NCI-H1417 treated with DMSO at 0.1 percent for 48 hours (cell line): ENCODE results near the gene FBXO48.

Source experiments
- DNase-seq: peaks from one replicate; lab custom pipeline; 2025; lab: John Stamatoyannopoulos, UW

Gene FBXO48

DNA sequence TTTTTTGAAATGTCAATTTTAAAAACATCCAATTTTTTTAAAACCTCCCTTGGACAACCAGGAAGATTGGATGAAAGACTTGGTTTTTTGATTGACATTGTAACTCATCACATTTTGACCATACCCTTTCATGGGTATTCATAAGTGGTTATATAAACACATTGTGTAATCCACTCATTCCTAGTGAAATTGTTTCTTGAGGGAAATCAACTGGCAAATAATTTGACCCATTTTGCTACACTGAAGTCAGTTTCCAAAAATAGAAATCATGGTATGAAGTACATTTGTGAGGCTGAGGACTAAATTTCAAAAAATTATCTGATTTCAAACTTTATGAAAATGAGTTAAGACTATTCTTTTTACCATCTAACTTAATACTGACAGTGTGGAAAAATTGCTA lies 31.5 kb downstream of the FBXO48 start:
- DNase-seq = no peak

DNA sequence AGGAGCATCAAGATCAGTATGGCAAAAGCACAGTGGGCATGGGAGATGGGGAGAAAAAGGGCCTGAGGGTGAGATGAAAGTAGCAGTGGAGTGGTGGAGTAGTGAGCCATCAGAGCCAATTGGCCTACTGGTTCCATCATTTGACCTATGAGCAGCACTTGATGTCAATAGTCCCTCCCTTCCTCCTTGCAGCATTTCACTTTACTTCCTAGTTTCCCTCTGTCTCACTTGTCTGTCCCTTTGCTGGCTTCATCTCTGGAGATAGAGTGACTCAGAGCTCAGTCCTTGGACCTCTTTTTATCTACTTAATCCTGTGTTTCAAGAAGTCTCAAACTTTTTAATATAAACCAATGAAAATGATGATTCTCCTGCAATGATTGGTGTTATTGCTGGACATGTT lies 32.1 kb downstream of the FBXO48 start:
- no peak for DNase-seq

DNA sequence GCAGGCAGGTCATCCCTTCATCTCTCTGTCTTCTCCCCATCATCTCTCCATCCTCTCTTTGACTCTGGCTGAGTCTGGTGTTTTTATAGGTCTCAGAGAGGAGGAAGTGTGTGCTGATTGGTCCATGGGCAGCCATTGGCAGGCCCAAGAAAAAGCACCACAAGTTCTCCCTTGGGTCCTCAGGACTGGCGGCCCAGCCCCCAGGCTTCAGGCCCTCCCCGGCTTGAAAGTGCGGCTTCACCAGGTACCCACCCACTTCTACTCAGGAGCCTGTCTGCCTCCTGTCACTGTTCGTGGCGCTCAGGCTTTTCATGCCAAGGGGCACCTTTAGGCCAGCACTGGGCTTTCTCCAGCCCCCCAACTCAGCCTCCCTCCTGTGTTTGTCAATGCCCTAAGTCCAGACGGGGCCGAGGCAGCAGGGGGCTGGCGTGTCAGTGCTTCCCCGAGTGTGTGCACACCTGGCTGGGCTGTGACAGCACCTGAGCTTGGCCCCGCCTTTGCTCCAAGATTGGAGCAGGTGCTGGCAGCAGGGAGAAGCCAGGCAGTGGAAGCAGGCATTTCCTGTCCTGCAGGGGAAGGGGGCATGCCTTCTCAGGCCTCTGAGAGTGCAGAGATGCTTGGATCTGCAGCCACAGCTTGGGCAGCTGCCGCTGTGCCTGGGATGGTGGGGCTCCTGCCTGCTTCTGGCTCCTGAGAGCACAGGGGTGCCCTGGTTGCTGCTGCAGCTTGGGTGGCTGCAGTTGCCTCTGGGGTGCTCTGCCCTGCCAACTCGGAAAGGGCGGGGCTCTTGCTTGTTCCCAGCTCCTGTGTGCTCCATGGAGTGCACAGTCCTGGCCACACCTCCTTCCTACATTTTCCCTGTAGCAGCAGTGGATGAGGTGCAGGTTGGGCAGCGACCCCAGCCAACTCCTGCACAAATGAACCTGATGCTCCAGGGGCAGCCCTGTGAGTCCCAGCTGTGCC lies 34.1 kb downstream of the FBXO48 start:
- no peak for DNase-seq

DNA sequence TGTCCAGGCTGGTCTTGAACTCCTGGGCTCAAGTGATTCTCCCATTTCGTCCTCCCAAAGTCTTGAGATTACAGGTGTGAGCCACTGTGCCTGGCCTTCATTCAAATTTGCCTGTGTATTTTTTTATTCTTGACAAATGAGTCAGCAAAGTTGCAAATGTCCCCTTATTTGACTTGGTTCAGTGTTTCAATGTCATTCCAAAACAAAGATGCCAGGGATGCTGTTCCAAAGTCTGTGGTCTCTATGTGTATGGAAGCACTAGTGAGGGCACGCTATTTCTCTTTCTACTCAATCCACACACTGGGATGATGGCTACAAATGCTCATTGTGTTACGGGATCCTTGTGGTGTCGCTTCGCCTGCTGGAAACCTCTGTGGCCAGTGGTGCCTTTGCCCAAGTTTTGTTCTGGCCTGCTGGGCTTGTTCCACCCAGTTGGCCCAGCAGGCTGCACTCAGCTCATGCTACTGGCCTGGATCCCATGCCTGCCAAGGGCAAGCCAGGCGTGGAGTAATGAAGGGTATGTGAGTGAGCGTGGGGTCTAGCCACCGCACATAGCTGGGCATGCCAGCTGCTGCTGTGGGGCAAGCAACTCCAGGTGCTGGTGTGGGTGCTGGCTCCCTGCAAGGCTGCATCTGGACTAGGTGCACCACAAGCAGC lies 35.6 kb downstream of the FBXO48 start:
- no peak for DNase-seq

DNA sequence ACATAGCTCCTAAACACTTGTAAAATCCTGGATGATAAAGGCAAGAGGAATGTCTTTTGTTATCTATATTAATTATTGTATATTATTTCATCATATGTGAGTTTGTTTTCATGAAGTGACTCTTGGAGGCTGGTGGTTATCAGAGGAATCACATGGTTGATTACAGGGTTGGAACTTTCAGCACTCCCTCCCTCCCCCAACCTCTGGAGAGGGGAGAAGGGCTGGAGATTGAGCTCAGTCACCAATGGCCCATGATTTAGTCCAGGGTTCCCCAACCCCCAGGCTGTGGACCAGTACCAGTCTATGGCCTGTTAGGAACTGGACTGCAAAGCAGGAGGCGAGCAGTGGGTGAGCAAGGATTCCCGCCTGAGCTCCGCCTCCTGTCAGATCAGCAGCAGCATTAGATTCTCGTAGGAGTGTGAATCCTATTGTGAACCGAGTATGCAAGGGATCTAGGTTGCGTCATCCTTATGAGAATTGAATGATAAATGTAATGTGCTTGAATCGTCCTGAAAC lies 37.7 kb downstream of the FBXO48 start:
- DNase-seq = no peak

DNA sequence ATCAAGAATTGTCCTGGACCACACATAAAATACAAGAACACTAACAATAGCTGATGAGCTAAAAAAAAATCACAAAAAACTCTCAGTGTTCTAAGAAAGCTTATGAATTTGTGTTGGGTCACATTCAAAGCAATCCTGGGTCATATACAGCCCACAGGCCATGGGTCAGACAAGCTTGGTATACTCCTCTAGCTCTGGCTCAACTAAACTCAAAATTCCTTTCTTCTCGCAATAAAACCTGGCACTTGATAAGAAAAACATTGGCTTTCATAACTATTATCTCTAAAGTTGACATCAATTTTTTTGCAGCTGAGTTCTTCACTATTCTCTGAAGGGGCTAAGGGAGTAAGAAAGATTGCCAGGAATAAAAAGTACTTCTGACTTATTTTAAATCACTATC lies 38.3 kb downstream of the FBXO48 start:
- no peak for DNase-seq

DNA sequence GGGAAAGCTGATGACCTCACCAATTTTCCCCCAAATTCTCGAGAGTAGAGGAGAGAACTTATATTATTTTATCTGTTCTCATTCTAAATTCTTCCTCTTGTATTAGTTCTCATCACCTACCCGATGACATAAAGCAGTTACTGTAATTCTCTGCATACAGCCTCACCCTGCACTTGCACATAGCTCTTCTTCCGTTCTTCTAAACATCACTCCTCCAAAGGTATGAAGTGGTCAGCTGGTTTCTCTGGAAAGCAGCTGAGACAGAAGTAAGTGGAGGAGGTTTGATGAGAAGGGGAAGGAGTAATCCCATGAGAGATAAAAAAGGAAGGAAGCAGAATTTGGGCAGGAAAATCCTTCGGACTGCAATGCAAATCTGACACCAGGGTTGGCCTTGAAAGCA lies 39.0 kb downstream of the FBXO48 start:
- no peak for DNase-seq

DNA sequence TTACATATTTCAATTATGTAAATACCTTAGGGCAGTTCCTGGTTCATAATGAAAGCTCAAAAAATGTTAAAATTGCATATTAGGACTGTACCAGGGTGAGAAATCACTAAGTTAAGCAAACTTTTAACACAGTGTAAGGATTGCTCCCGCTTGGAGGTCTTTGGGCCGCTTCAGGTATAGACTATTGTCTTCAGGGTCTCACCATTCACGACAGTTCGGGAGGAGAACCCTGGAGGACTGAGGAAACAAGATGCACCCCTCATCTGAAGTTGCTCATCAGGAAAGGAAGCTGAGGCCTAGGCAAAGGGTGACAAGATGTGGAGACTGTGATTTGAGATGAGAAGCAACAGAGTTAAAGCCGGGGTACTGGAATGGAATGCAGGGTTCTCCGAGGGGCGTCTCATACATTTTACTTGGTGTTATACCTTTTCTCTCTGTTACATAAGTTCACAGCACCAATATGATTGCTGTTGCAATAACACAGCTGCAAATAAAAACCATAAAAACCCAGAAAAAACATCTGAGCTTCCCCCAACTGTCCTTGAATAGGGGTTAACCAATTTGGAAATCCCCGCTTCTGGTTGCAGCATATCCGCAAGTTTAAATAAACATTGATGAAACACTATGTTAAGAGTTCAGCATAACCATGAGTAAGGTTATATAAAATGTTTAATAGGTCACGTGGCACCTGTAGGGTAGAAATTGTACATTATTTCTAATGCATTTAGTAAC lies 40.1 kb downstream of the FBXO48 start:
- DNase-seq = no peak

DNA sequence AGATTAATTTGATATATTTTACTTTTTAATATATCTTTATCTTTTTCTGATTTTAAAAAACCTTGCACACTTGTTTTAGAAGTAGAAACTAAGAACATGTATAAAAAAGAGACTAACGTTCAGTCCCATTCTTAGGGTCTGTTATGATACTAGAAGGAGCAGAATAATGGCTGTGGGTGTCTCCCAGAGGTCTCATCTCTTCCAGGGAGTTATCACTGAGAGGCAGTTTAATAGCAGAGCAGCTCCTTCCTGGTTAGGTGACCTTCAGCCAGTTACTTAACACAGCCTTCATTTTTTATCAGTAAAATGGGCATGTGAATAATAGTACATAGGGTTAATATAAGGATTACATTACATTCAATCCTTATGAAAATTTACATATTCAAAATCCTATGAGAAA lies 40.6 kb downstream of the FBXO48 start:
- DNase-seq = no peak

DNA sequence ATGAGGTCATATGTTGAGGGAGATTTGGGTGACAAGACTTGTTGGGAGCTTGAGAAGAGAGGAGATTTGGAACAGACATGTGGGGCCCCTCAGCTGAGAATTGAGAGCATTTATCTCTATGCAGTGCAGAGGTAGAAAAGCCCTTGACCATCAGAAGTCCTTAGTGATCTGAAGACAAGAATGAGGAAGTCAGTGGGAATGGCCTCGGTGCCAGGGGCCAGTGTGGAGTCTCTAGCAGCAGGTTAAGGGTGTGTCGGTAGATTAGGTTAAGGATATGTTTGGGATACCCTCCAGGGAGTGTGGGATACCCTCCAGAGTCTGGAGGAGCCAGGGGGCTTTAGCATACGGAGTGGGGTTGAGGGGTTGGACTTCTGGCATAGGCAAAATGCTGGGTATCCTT lies 41.6 kb downstream of the FBXO48 start:
- no peak for DNase-seq

DNA sequence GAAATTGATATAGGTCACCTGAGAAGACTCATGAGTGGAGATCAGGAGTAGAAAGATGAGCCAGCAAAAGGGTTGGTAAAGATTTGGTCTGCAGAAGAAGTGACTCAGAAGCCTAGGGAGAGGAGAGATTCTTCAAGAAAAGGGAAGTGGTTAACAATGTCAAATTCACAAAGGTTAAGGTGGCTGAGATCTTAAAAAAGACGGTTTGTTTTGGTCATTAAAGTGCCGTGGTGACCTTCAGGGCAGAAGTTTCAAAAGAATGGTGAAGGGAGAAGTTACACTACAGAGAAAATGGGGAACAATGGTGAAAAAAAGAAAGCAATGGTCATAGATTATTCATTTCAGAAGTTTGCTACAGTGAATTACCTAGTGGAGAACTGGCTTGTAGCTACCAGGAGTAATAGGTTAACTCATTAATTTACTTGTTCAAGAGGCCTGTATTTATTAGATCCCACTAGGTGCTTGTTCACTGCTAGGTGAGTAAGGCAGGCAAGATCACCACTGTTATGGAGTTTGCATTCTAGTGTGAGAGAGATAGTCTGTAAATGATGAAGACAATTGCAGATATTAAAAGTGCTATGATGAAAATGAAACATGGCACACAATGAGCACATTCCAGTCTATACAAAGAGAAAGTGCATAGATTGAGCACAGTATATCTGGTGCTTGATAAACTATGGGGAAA lies 43.0 kb downstream of the FBXO48 start:
- DNase-seq = no peak

DNA sequence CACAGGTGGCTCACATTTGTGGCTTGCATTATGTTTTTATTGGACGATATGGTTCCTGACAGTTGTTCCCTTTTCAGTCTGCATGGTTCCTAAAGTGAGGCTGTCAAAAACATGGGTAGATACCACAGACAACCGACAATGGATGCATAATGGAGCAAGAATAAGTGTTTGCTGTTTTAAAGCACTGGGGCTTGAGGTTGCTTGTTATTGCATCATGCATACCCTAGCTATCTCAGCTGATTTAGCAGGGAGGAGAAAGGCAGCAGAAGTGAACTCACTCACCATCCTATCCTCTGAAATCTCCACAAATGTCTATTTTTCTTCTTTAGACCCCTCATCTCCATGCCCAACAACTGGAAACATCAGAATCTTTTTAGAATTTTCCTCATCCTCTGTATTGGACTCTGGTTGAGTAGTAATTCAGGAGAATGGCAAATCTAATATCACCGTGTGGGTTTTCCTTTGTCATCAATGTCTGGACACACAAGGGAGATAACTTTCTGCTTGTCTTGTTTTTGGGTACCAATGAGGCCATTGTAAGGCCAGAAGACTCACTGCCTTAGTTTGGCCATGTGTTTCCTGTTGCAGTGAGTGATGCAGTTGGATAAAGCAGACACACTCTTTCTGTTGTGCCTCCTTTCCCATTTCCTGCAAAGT lies 46.7 kb downstream of the FBXO48 start:
- DNase-seq = no peak

DNA sequence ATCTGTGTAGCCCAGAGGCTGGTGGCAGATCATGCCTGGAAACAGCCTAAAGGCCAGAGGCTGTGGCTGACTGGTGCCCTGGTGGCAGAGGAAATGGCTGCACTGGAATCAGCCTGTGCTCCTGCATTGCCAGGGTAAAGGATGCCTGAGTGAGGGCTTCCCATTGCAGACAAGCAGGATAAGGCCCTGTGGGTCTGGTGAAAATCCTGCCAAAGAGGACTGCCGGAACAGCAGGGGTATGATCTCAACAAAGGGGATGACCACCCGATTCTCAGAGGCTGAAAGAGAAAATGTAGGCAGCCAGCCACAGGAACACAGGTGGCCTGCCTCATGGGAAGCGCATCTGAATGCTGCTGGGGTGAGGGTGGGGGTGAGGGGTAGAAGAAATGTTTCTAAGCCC lies 48.2 kb downstream of the FBXO48 start:
- no peak for DNase-seq

DNA sequence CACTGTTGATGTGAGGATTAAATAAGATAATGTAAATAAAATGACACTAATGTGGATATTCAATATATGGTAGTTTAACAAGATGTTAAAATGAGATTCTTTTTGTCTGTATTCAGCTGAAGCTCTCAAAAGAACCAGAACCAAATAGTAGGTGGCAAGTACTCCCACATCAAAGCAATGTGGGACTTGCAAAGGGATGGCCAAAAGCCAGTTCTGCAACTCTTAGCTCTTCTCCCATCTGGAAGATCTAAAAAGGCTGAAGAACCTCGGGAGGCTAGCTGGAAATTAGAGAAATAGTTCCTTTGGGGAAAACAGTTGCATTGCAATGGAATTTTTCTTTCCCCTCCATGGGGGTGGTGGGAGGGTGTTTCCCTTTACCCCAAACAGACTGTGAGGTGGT lies 48.7 kb downstream of the FBXO48 start:
- no peak for DNase-seq

DNA sequence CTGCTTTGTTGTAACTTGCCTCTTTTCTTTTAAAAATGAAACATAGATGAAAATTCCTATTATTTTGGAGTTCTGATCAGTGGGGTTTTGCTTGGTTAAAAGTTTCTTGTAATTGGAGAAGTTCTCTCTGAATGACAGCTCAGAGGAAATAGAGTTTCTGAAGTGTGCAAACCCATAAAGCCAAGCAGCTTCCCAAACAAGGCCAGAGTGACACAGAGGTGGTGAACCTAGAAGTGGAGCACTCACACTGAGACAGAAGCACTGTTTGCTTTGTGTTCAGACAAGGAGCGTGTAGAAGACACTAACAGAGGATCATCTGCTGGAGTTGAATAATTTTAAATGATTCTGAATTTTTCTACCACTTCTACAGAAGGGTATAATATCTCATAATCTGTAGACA lies 49.2 kb downstream of the FBXO48 start:
- DNase-seq = no peak

DNA sequence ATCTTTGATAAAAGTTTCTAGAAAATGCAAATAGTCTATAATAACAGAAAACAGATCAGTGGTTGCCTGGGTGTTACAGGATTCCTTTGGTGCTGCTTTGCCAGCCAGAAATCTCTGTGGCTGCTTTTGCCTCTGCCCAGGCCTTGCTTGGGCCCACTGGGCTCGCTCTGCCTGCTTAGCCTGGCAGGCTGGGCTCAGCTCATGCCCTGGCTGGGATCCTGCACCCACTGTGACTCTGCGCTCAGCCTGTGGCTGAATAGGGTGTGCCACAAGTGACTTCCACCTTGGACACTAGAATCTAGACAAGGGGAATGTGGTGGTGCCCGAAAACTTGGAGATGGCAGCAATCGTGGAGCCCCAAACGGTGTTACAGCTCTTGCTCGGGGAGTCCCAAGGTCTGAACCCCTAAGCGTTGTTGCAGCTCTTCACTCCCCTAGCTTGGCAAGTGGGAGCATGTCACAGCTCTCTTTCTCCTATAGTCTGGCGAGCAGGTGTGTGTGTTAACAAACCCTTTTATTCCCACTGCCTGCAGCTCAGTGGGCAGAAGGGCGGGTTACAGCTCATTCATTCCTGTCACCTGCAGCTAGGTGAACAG lies 50.9 kb downstream of the FBXO48 start:
- no peak for DNase-seq

DNA sequence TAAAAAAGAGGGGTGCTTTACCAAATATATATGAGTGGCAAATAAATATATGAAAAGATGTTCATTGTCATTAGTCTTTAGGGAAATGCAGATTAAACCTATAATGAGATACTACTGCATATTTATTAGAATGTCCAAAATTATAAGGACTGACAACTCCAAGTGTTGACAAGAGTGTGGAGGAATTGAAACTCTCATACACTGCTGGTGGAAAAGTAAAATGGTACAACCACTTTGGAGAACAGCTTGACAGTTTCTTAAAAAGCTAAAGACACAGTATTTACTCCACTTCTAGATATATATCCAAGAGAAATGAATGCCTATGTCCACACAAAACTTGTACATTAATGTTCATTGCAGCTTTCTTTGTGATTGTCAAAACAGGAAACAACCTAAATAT lies 51.6 kb downstream of the FBXO48 start:
- no peak for DNase-seq

DNA sequence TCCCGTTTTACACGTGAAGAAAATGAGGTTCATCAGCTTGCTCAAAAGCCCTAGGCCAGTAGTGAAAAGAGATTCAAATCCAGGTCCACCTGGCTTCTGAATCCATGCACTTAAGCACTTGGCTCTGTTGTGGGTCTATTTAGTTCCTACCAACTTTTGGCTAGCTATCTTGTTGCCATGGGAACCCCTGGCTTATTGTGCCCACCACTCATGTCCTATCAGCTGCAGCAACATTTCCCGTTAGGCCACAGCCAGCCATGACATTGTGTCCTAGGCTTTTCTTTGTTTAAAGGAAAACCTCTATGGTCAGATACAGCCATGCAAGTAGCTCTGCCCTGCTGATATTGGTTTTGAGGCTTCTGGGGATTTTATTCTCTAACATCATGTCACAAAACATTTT lies 52.2 kb downstream of the FBXO48 start:
- no peak for DNase-seq

DNA sequence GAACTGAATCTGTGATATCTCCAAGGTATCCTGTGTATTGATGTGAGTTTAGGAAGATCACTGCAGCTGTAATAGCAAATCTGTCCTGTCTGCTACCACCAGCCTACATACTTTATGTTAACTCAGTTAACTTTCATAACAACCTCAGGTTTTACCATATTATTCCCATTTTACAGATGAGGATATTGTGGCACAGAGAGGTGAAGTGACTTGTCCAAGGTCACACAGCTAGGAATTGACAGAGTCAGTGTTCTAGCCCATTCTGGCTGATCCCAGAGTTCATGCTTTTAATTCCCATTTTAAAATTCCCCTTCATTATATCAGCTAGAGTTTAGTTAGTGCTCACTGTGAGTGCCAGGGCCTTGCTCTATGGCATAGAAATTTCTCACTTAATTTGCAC lies 52.6 kb downstream of the FBXO48 start:
- DNase-seq = no peak

DNA sequence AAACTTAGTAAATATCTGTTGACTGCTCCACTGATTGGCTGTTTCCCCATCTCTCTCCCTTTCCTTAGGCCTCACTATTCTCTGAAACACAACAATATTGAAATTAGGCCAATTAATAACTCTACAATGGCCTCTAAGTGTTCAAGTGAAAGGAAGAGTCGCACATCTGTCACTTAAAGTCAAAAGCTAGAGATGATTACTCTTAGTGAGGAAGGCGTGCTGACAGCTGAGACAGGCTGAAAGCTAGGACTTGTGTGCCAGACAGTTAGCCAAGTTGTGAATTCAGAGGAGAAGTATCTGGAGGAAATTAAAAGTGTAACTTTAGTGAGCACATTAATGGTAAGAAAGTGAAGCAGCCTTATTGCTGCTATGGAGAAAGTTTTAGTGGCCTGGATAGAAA lies 53.6 kb downstream of the FBXO48 start:
- DNase-seq = no peak
